Sigmoid colon (tissue), 4 donors: Measurements from ENCODE around the gene COMMD7.

Experiments used
- CTCF ChIP-seq, 4 experiments: fragments of 450-650 bp in 3 of 4; fragments of 200-600 bp in 1 of 4; IDR thresholded peaks; one replicate each; pipeline ENCODE4 v1.5.1; 2016 to 2019; ENCODE audit warnings: antibody characterized with exemption in 4 of 4, mild to moderate bottlenecking in 3 of 4, moderate library complexity in 2 of 4
- POLR2AphosphoS5 ChIP-seq, 4 donors: sonication (generic); formaldehyde crosslinking; IDR thresholded peaks; one replicate each; pipeline ENCODE4 v1.6.1; 2017; ENCODE audit warnings: antibody characterized with exemption in 4 of 4

GRCh38 chr20:32697608-32698007 lies 45.7 kb downstream of the COMMD7 start:
- TF ChIP-seq CTCF (IDR thresholded peaks at IDR 0.05) (no peak), POLR2AphosphoS5 (IDR thresholded peaks at IDR 0.05) (no peak)
